Measurements from ENCODE around the gene CD300A. TPM values are rescaled to one million over a fixed set of nuclear protein-coding genes. Genes with fewer than 3 reads are reported as not detected.

CD300A gene
- total and polyA plus RNA-seq, 2 donors (not counting 3 experiments of a cell fraction or from before 2014, with no cell fraction given) = not detected

- peaks cover 23 to 30% of the 10 kb centered on the region in 2 experiments for H3K27me3 ChIP-seq (ENCODE audit: control insufficient read depth in 2 of 2, insufficient read depth in 2 of 2, low read length in 2 of 2)
- no TSS peak for BruUV-seq (replicated peaks)
- no peak overlapping the region for H2AFZ ChIP-seq (ENCODE audit: low read depth, low read length)
- CTCF ChIA-PET = interaction anchor here (1.3 kb wide), 1 partner anchor 52 kb away, joined by 5 read pairs; no protein-coding TSS in a partner anchor
- no peaks in the 10 kb centered on the region for H3K36me3 ChIP-seq (ENCODE audit: control insufficient read depth in 2 of 2, extremely low read depth in 1 of 2, insufficient read depth in 2 of 2, low read length in 2 of 2)
- POLR2A ChIA-PET = no interaction called here
- FAIRE-seq (no peak), DNase-seq (ENCODE audit: low read depth, low spot score) (no peak)
- TF ChIP-seq EZH2 (IDR thresholded peaks at IDR 0.05; ENCODE audit: borderline replicate concordance, low read depth, low read length, severe bottlenecking) = peak; percentile 66
- TF ChIP-seq JUN (IDR thresholded peaks at IDR 0.05; ENCODE audit: borderline replicate concordance, insufficient read depth, insufficient read length, low read depth) = no peak
- H3K79me2 ChIP-seq (ENCODE audit: control insufficient read depth, insufficient read depth, low read length) = no peaks in the 10 kb centered on the region
- H3K9me1 ChIP-seq (replicated peaks; ENCODE audit: control insufficient read depth, extremely low read depth, insufficient read depth, low read length) = no peaks in the 10 kb centered on the region
- dilution Hi-C loops (cut with MboI; ENCODE audit: extremely low pct_ligation_motif_present, low sequenced_read_pairs) (no loop called here), intact Hi-C loops (cut with micrococcal nuclease) (no loop called here)
- H3K27ac ChIP-seq (ENCODE audit: insufficient read depth, low read depth, low read length) = no peak overlapping the region
- no peak overlapping the region for H3K9ac ChIP-seq (replicated peaks; ENCODE audit: extremely low read depth, insufficient read depth, low read length)
- H3K9me3 ChIP-seq (replicated peaks; ENCODE audit: control insufficient read depth, insufficient read depth, low read length) = no peaks in the 10 kb centered on the region
- H3K4me3 ChIP-seq (replicated peaks in 1 of 3; ENCODE audit: insufficient read depth in 1 of 3, low read depth in 1 of 3, low read length in 3 of 3) = no peak overlapping the region
- H3K4me1 ChIP-seq (ENCODE audit: control insufficient read depth, extremely low read depth, insufficient read depth, low read length) = no peaks in the 10 kb centered on the region
- no peaks in the 10 kb centered on the region for H4K20me1 ChIP-seq (replicated peaks; ENCODE audit: control insufficient read depth, extremely low read depth, insufficient read depth, low read length)
- no peak overlapping the region for H3K4me2 ChIP-seq (ENCODE audit: insufficient read depth, low read length)
Observed at GRCh38 chr17:74430706-74431567, 35.5 kb upstream of the CD300A start.

- Histone ChIP-seq H2AFZ (ENCODE audit: low read depth, low read length) (no peak within 1 kb of the TSS), H3K4me2 (ENCODE audit: insufficient read depth, low read length) (no peak within 1 kb of the TSS), H3K27ac (ENCODE audit: insufficient read depth, low read depth, low read length) (no peak within 1 kb of the TSS), H3K9me1 (replicated peaks; ENCODE audit: control insufficient read depth, extremely low read depth, insufficient read depth, low read length) (no peaks in the 10 kb centered on the region), H3K36me3 (ENCODE audit: control insufficient read depth in 2 of 2, extremely low read depth in 1 of 2, insufficient read depth in 2 of 2, low read length in 2 of 2) (no peaks in the 10 kb centered on the region), H3K4me3 (replicated peaks in 1 of 3; ENCODE audit: insufficient read depth in 1 of 3, low read depth in 1 of 3, low read length in 3 of 3) (no peak within 1 kb of the TSS), H3K9ac (replicated peaks; ENCODE audit: extremely low read depth, insufficient read depth, low read length) (no peak within 1 kb of the TSS), H3K9me3 (replicated peaks; ENCODE audit: control insufficient read depth, insufficient read depth, low read length) (no peaks in the 10 kb centered on the region), H4K20me1 (replicated peaks; ENCODE audit: control insufficient read depth, extremely low read depth, insufficient read depth, low read length) (no peaks in the 10 kb centered on the region), H3K27me3 (ENCODE audit: control insufficient read depth in 2 of 2, insufficient read depth in 2 of 2, low read length in 2 of 2) (peaks cover 23 to 30% of the 10 kb centered on the region in 2 experiments), H3K79me2 (ENCODE audit: control insufficient read depth, insufficient read depth, low read length) (no peaks in the 10 kb centered on the region), H3K4me1 (ENCODE audit: control insufficient read depth, extremely low read depth, insufficient read depth, low read length) (no peaks in the 10 kb centered on the region)
- CTCF ChIA-PET = no interaction called here
- FAIRE-seq (no peak), DNase-seq (ENCODE audit: low read depth, low spot score) (no peak)
- intact Hi-C loops (cut with micrococcal nuclease) (no loop called here), dilution Hi-C loops (cut with MboI; ENCODE audit: extremely low pct_ligation_motif_present, low sequenced_read_pairs) (no loop called here)
- POLR2A ChIA-PET = no interaction called here
- no peak for TF ChIP-seq CTCF (IDR thresholded peaks at IDR 0.05; ENCODE audit: extremely low read depth in 1 of 2, insufficient read depth in 1 of 2, low read depth in 1 of 2, low read length in 2 of 2)
- TF ChIP-seq GATA2 (IDR thresholded peaks at IDR 0.05; ENCODE audit: insufficient read depth, insufficient read length, low read depth, low read length) = no peak
- no peak for TF ChIP-seq FOS (IDR thresholded peaks at IDR 0.05; ENCODE audit: borderline replicate concordance, insufficient read depth, low read length)
- no peak for TF ChIP-seq JUN (IDR thresholded peaks at IDR 0.05; ENCODE audit: borderline replicate concordance, insufficient read depth, insufficient read length, low read depth)
- TF ChIP-seq MYC (IDR thresholded peaks at IDR 0.05; ENCODE audit: low read depth, low read length) = no peak
- TF ChIP-seq POLR2A (IDR thresholded peaks at IDR 0.05; ENCODE audit: low read depth, low read length) = no peak
- no peak for TF ChIP-seq MAX (IDR thresholded peaks at IDR 0.05; ENCODE audit: insufficient read depth, insufficient read length)
- TF ChIP-seq EZH2 (IDR thresholded peaks at IDR 0.05; ENCODE audit: borderline replicate concordance, low read depth, low read length, severe bottlenecking) = peak; percentile 46
- no TSS peak for BruUV-seq (replicated peaks)
Observed at GRCh38 chr17:74431568-74432423, 34.6 kb upstream of the CD300A start, which contains the start of gene GPRC5C. Gene GPRC5C, plus strand, starts transcription at chr17:74432088. Its CDS starts 7,689 bp downstream, at chr17:74439777.

Data from endothelial cell of umbilical vein (primary cell).